Subcutaneous adipose tissue (tissue), 4 donors: ENCODE measurements around the gene RNF128. TPM values are rescaled to one million over a fixed set of nuclear protein-coding genes. Genes with fewer than 3 reads are reported as not detected.

Experiments used
- total RNA-seq, 4 donors: library from RNA; depleted of rRNA; stranded (reverse); fragments of >200 nt; gene quantifications; one replicate each; pipeline ENCODE4 v1.1.0, GENCODE V29; 2016
- TF ChIP-seq, protein P1 (sequence below): fragments of 450-650 bp; IDR thresholded peaks from one replicate; pipeline ENCODE4 v1.5.1; 2016; ENCODE audit warnings: low read depth, mild to moderate bottlenecking, control low read depth, antibody characterized with exemption, moderate library complexity

The RNF128 gene
- total RNA-seq, 4 donors from 2014 or later = 0.49 to 4.6 (median 0.88) TPM; not detected in 1

DNA sequence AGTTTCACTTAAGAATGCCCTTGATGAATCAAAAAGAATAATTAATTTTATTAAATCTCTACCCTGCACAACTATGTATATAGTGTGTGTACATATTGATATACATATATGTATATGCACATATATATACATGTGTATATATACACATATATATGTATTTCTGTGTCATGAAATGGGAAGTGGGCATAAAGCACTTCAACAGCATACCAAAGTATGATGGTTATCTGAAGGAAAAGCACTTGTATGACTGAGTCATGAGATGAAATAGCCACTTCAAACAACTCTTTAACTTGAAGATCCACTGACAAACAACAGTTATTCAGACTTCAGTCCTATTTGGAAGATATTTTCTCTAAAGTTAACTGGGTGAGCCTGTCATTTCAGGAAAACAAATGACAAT is 16.3 kb downstream of the RNF128 start:
- TF ChIP-seq, protein P1, sequence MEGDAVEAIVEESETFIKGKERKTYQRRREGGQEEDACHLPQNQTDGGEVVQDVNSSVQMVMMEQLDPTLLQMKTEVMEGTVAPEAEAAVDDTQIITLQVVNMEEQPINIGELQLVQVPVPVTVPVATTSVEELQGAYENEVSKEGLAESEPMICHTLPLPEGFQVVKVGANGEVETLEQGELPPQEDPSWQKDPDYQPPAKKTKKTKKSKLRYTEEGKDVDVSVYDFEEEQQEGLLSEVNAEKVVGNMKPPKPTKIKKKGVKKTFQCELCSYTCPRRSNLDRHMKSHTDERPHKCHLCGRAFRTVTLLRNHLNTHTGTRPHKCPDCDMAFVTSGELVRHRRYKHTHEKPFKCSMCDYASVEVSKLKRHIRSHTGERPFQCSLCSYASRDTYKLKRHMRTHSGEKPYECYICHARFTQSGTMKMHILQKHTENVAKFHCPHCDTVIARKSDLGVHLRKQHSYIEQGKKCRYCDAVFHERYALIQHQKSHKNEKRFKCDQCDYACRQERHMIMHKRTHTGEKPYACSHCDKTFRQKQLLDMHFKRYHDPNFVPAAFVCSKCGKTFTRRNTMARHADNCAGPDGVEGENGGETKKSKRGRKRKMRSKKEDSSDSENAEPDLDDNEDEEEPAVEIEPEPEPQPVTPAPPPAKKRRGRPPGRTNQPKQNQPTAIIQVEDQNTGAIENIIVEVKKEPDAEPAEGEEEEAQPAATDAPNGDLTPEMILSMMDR = no peak

DNA sequence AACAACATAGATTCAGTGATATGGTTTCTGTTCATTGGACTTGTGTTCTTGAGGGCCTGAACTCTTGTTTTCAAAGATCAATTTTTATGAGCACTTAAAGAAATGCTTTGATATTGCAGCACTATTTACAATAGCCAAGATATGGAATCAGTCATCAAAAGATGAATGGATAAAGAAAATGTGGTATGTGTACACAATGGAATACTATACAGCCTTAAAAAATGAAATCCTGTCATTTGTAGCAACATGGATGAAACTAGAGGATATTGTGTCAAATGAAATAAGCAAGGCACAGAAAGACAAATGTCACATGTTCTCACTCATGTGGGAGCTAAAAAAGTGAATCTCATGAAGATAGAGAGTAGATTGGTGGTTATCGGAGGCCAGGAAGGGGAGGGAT is 21.9 kb downstream of the RNF128 start:
- TF ChIP-seq, protein P1 = no peak

DNA sequence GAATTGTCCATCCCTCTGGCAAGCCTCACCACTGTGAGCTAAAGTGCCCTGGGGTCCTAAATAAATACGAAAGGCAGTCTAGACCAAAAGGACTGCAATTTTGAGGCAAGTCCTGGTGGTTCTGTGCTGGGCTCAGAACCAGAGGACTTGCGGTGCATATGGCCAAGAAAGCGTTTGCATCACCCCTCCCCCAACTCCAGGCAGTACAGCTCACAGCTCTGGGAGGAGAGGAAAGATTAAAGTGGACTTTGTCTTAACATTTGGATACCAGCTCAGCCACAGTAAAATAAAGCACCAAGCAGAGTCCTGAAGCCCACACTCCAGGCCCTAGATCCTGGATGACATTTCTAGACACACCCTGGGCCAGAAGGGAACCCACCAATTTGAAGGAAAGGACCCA is 24.9 kb downstream of the RNF128 start:
- TF ChIP-seq, protein P1 = no peak

GRCh38 chrX:106752101-106752678 is 25.7 kb downstream of the RNF128 start:
- TF ChIP-seq, protein P1 = no peak

GRCh38 chrX:106774981-106775380 is 48.5 kb downstream of the RNF128 start:
- TF ChIP-seq, protein P1 = no peak

- TF ChIP-seq, protein P1 = no peak
These were observed 53.8 kb downstream of the RNF128 start for GRCh38 chrX:106780264-106780663.

DNA sequence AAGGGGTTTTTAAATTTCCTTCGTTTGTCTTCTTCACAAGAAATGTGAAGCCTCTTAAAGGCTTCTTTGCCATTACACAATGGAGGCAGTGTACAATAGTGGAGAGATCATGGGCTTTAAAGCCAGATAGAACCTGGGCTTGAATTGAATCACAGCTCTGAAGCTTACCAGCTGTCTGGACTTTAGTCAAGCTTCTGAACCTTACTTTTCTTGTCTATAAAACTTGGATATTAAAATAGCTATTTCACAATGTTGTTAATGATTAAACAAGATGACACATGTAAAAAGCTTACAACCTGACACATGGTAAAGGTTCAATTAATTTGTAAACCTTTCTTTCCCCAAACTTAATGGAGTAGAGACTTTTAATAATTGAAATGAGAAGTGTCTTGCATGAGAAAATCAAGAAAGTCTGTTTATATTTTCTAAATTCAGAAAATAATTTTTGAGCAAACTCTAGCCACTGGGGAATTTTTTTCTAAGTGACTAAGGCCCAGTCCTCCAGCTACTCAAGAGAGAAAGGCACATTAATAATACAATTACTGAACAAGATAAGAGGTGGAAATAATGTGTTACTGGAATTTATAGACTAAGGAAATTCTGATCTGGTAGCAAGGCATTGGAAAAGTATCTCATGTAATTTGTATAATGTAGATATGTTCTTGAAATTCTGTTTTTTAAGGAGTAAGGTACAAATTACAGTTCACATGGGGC is 54.3 kb downstream of the RNF128 start:
- TF ChIP-seq, protein P1 = no peak
